Activated naive CD8-positive, alpha-beta T cell treated with anti-CD3 and anti-CD28 coated beads, Interleukin-2, amount 50 U/mL, for 24 hours (primary cell): ENCODE results near the gene GFOD2.

Source experiments
- ATAC-seq: fragments of 150-1000 bp; cut with Tn5 transposase; one replicate; pipeline ENCODE4 v1.10.0; 2021
- DNase-seq: peaks from one replicate; pipeline ENCODE4 v3.0.0; 2021
- H3K27ac Mint-ChIP-seq: one replicate; pipeline ENCODE4 v1.8.0; 2021; ENCODE audit warnings: mild to moderate bottlenecking, mixed read lengths
- H3K27me3 Mint-ChIP-seq: one replicate; pipeline ENCODE4 v1.8.0; 2021; ENCODE audit warnings: mixed read lengths
- H3K36me3 Mint-ChIP-seq: one replicate; pipeline ENCODE4 v1.8.0; 2021; ENCODE audit warnings: low read depth, mixed read lengths
- H3K4me1 Mint-ChIP-seq: one replicate; pipeline ENCODE4 v1.8.0; 2021; ENCODE audit warnings: mixed read lengths
- H3K4me3 Mint-ChIP-seq: one replicate; pipeline ENCODE4 v1.8.0; 2021; ENCODE audit warnings: mild to moderate bottlenecking, moderate library complexity, mixed read lengths
- H3K9me3 Mint-ChIP-seq: one replicate; pipeline ENCODE4 v1.8.0; 2021; ENCODE audit warnings: mixed read lengths

Gene GFOD2

DNA sequence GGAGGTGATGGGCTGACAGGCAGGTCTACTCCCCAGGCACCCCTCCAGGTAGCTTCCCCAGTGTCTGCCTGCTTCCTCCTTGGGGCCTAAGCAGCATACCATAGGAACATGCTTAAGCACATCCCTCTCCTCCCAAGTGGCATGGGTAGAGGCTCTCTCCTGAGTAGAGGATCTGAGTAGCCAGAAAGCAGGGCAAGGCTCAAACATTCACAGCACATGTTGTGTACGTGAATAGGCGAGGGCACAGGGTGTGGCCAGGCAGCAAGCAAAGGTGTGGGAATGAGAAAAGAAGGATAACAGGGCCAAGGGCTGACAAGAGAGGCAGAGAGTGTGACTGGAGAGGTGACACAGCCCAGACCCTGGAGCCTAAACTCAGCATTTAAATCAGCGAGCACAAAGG lies 29.7 kb upstream of the GFOD2 start:
- Mint-ChIP-seq H3K27me3 (no peaks in the 10 kb centered on the region), H3K4me1 (no peaks in the 10 kb centered on the region), H3K27ac (no peak overlapping the region), H3K36me3 (peaks cover 3% of the 10 kb centered on the region), H3K9me3 (no peaks in the 10 kb centered on the region), H3K4me3 (no peak overlapping the region)
- ATAC-seq: no peak
- no peak for DNase-seq

DNA sequence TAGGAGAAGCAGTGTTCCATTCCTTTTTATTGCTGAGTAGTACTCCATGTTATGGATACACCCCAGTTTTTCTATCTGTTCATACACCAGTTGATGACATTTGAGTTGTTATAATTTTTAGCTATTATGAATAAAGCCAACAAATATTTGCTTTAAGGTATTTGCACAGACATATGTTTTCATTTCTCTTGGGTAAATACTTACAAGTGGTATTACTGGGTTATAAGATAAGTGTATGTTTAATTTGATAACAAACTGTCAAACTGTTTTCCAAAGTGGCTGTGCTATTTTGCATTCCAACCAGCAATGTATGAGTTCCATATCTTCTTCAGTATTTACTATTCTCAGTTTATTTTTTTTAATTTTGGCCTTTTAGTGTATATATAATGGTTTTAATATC lies 27.7 kb upstream of the GFOD2 start:
- no peaks in the 10 kb centered on the region for H3K4me1 Mint-ChIP-seq
- ATAC-seq (no peak), DNase-seq (no peak)
- H3K4me3 Mint-ChIP-seq: no peak overlapping the region
- H3K27ac Mint-ChIP-seq: no peak overlapping the region
- no peaks in the 10 kb centered on the region for H3K9me3 Mint-ChIP-seq
- H3K36me3 Mint-ChIP-seq: peaks cover 10% of the 10 kb centered on the region
- H3K27me3 Mint-ChIP-seq: no peaks in the 10 kb centered on the region

DNA sequence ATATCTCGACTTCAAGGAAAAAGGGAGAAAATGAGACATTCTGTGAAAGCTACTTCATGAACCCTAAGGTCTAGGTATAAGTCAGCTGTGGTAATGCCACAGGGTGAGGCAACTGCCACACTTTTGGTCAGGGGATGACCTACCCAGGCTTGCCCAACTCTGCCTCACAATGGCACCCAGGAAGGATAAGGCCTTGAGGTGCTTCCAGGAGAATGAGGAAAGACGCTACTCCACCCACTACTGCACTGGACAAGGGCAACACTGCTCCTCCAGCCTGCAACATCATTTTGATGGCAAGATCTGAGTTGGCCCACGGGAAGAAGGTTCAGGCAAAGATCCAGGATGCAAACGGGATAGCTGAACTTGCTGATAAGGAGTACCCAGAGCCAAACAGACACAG lies 22.0 kb upstream of the GFOD2 start:
- no peak overlapping the region for H3K4me3 Mint-ChIP-seq
- no peaks in the 10 kb centered on the region for H3K27me3 Mint-ChIP-seq
- H3K9me3 Mint-ChIP-seq: no peaks in the 10 kb centered on the region
- DNase-seq: no peak
- H3K27ac Mint-ChIP-seq: no peak overlapping the region
- H3K36me3 Mint-ChIP-seq: peaks cover 10% of the 10 kb centered on the region
- ATAC-seq: no peak
- H3K4me1 Mint-ChIP-seq: no peaks in the 10 kb centered on the region

DNA sequence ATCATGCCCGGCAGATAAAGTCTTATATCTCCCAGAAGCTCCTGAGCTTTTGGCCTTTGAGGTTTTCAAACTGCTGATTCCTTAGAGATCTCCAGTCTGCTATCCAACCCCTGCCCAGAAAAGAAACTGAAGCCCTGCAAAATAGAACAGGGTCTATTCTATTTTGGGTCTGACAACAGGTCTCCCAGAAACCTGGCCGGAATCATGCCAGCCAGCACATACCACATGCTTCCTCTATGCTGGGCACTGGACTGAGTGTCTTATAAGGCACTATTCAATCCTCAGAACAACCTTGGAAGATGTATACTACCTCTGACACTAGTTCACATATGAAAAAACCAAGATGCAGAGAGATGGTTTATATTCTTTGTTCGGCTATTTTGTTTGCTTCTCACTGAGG lies 21.3 kb upstream of the GFOD2 start:
- H3K4me1 Mint-ChIP-seq: no peaks in the 10 kb centered on the region
- H3K27me3 Mint-ChIP-seq: no peaks in the 10 kb centered on the region
- H3K36me3 Mint-ChIP-seq: peaks cover 8% of the 10 kb centered on the region
- H3K27ac Mint-ChIP-seq: no peak overlapping the region
- H3K4me3 Mint-ChIP-seq: no peak overlapping the region
- ATAC-seq: no peak
- no peaks in the 10 kb centered on the region for H3K9me3 Mint-ChIP-seq
- DNase-seq: no peak

DNA sequence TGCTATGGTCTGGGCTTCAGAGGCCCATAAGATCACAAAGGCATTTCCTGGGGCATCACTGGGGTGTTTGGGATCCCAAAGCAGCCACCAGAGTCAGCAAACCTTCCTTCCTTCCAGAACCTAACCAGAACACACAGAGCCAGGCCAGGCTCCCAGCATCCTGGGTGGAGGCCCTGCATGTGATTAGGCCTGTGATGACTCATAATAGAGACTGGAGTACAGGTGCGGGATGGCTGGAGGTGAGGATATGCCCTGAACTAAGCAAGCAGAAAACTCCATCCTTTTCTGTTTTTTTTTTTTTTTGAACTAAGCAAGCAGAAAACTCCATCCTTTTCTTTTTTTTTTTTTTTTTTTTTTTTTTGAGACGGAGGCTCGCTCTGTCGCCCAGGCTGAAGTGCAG lies 17.7 kb upstream of the GFOD2 start:
- no peaks in the 10 kb centered on the region for H3K4me1 Mint-ChIP-seq
- H3K27me3 Mint-ChIP-seq: no peaks in the 10 kb centered on the region
- no peak overlapping the region for H3K4me3 Mint-ChIP-seq
- H3K36me3 Mint-ChIP-seq: no peaks in the 10 kb centered on the region
- ATAC-seq: no peak
- H3K27ac Mint-ChIP-seq: peak overlapping the region; percentile 10
- no peaks in the 10 kb centered on the region for H3K9me3 Mint-ChIP-seq
- no peak for DNase-seq

DNA sequence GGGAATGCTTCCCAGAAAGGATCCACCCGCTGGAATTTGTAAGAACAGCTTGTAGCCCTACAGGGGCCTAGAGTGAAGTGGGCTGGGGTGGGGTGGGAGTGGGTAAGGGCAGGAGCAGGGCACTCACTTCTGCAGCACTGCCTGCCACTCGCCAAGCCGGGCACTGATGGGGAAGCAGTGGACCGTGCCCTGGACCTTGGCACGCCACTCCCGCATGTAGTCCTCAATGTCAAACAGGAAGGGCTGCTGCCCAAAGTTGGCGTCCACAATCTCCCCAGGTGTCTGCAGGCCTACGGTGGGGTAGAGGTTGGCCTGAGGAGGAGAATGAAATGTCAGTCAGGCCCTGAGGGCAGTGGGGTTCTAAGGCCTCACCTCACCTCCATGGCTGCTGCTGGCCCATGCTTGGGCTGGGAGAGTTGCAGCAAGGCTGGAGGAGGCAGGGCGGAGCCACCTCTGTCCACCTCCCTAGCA lies 15.7 kb upstream of the GFOD2 start:
- Mint-ChIP-seq H3K9me3 (no peaks in the 10 kb centered on the region), H3K4me1 (no peaks in the 10 kb centered on the region), H3K27me3 (no peaks in the 10 kb centered on the region), H3K4me3 (no peak overlapping the region), H3K36me3 (no peaks in the 10 kb centered on the region), H3K27ac (no peak overlapping the region)
- ATAC-seq (no peak), DNase-seq (no peak)

DNA sequence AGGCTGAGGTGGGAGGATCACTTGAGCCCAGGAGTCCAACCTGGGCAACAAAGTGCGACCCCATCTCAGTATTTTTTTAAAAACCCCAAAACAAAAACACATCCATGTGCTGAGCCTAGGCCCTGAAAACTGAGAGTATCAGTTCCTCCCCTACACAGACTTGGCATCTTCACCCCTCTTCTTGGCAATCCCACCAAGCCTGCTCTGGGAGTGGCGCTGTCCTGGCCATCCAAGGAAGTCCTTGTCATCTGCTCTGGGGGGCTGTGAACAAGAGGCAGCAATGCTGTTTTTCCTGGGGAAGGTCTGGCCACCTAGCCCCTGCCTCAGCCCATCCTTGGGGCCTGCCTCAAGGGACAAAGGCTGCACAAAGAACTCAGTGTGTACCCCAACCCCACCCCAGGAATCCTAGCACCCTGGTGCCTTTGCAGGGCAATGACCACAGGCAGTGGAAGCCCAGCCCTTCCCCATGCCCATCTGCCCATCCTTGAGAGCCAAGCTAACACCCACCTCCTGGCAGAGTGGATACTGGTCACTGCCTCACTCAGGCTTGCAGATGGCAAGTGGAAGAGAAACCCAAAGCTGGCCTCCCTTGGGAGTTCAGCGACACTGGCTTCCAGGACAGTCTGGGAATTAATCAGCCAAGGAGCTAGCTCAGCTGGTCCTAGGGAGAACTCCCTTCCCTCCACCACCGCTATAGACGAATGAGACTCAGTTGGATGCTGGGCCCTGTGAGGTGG lies 14.8 kb upstream of the GFOD2 start:
- Mint-ChIP-seq H3K9me3 (no peaks in the 10 kb centered on the region), H3K27me3 (no peaks in the 10 kb centered on the region), H3K36me3 (no peaks in the 10 kb centered on the region), H3K4me1 (no peaks in the 10 kb centered on the region), H3K27ac (no peak overlapping the region), H3K4me3 (no peak overlapping the region)
- ATAC-seq (no peak), DNase-seq (no peak)

DNA sequence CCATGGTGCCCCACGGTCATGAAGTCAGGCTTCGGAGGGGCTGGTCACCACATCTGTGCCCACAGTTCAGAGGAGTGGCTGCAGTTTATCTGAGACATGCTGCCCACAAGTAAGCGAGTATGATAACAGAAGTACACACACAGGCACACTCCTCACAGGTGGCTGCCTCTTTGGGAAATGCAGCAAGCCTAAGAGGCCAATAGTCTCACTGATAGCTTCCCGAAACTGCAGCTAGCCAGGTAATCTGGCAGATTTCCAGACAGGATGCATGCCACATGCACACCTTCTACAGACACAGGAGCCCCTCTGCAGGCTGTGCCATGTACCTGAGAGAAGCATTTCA lies 12.6 kb upstream of the GFOD2 start:
- Mint-ChIP-seq H3K4me3 (no peak overlapping the region), H3K27me3 (no peaks in the 10 kb centered on the region), H3K27ac (no peak overlapping the region), H3K9me3 (no peaks in the 10 kb centered on the region), H3K36me3 (peaks cover 1% of the 10 kb centered on the region), H3K4me1 (no peaks in the 10 kb centered on the region)
- DNase-seq (no peak), ATAC-seq (no peak)

DNA sequence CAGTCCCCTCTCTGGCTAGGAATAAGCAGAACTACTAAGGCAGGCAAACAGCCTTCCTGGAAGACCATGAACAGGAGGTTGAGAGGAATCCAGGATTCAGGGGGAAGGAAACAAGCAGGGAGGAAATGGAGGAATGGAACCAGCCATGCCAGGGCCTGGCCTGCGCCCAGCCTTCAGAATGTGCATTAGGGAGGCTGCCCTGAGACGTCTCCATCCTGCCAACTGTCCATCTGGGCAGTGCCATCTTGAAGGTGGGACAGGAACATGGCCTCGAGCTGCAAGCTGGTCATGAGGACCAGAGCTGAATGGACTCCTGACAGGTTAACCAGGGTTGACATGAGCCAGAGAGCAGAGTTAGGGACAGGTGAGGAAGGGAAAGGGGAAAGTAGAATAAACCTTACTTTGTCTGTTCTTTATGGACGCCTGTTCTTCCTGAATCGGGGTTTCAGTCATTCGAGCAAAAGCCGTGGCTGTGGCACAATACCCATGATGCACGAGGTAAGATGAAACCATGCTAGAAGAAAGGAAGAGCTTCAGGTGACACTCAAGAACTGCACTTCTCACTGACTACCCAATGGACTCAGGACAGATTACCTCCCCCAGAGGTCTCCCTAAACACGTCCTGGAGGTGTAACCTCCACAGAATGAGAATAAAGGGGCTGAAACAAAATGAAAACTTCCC lies 12.1 kb upstream of the GFOD2 start:
- H3K27me3 Mint-ChIP-seq: no peaks in the 10 kb centered on the region
- H3K4me3 Mint-ChIP-seq: no peak overlapping the region
- H3K9me3 Mint-ChIP-seq: no peaks in the 10 kb centered on the region
- no peak for DNase-seq
- H3K27ac Mint-ChIP-seq: no peak overlapping the region
- no peak for ATAC-seq
- H3K4me1 Mint-ChIP-seq: no peaks in the 10 kb centered on the region
- peaks cover 1% of the 10 kb centered on the region for H3K36me3 Mint-ChIP-seq

DNA sequence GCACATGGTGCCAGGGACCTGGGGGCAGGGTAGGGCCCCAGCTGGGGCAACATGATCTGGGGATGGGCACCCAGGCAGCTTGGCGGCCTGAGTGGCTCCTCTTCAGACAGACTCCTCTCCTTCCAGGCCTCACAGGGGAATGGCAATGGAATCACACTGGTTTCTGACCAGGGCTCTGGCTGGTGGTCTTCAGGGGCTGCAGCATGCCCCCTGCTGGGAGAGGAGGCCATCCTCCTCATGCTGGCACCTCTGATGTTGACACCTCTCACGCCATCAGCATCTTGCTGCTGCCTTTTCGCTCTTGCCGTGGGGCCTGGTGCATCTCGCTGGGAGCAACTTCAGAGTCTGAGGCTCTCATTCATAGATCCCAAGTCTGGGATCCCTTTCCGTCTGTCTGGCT lies 11.2 kb upstream of the GFOD2 start:
- peaks cover 2% of the 10 kb centered on the region for H3K36me3 Mint-ChIP-seq
- H3K27ac Mint-ChIP-seq: no peak overlapping the region
- no peak for ATAC-seq

DNA sequence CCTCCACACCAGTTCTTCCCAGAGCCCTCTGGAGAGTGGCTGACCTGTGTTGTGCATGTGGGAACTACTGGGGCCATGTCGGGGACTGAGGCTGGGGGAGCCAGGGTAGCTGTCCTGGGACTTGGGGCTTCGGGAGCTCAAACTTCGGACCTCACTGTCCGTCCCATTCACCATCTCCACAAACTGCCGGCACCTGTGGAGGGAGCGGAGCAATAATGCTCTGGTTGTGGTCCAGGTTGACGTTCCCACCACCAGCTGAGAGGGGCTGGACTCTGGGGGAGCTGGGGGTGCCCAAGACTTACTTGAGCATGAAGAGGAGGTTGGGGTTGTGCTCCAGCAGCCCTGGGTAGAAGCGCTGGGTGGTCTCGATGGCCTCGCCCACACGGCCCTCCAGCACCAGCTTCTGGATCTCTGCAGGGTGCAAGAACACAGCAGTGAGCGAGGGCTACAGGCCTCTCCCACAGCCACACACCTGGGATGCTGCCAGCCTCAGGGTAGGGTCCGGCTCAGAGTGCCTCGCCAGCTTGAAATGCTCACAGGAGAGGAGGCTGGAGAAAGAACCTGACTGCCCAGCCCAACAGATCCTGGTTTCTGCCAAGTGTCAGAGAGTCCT lies 10.6 kb upstream of the GFOD2 start:
- ATAC-seq (no peak), DNase-seq (no peak)
- no peaks in the 10 kb centered on the region for H3K27me3 Mint-ChIP-seq
- peaks cover 4% of the 10 kb centered on the region for H3K36me3 Mint-ChIP-seq
- no peak overlapping the region for H3K27ac Mint-ChIP-seq
- no peaks in the 10 kb centered on the region for H3K9me3 Mint-ChIP-seq
- H3K4me1 Mint-ChIP-seq: no peaks in the 10 kb centered on the region
- no peak overlapping the region for H3K4me3 Mint-ChIP-seq

More for the DNA sequence above, 11.2 kb upstream of the GFOD2 start:
- H3K4me1 Mint-ChIP-seq: no peaks in the 10 kb centered on the region
- H3K27me3 Mint-ChIP-seq: no peaks in the 10 kb centered on the region
- DNase-seq: no peak
- H3K4me3 Mint-ChIP-seq: no peak overlapping the region
- H3K9me3 Mint-ChIP-seq: no peaks in the 10 kb centered on the region

DNA sequence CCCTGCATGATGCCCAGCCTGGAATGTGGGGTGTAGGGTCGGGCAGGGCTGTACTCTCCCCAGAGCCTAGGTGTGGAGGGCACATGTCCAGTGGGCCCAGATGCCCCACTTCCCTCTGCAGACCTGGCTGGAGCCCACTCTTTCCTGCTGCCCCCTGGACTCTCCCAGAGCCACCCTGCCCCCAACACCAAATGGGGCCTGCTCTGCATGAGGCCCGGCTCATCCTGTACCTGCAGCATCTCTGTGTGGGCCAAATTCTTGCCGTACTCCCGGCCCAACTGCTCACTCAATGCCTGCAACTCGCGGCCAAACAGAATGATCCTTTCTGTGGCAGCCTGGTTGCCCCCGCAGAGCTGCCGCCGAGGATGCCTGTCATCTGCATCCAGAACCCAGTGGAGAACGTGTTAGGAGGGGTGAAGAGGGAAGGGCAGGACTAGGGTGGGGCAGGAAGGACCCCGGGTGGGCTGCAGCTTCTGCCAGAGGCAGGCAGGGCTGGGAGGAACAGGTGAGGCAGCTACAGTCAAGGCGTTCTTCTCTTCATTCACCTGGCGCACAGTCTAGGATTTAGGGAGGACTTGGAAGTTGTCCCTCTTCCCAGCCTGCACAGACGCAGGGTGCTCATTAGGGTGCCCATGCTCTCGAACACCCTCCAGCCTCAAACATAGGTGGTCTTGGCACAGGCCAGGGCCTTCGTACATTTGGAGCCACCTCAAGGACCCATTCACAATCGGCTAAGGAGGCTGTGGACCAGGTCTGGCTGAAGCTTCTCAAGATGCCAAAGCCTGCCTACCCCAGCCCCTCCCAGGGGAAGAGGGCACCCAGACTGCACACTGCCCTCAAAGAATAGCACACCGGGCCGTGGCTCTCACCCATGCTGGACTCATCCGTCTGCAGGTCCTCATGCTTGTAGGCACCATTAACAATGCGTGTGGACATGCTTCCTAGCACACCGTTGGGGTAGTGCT lies 8.7 kb upstream of the GFOD2 start:
- Mint-ChIP-seq H3K36me3 (peaks cover 4% of the 10 kb centered on the region), H3K27ac (no peak overlapping the region), H3K4me1 (no peaks in the 10 kb centered on the region), H3K27me3 (no peaks in the 10 kb centered on the region), H3K9me3 (no peaks in the 10 kb centered on the region), H3K4me3 (no peak overlapping the region)
- no peak for ATAC-seq
- no peak for DNase-seq

DNA sequence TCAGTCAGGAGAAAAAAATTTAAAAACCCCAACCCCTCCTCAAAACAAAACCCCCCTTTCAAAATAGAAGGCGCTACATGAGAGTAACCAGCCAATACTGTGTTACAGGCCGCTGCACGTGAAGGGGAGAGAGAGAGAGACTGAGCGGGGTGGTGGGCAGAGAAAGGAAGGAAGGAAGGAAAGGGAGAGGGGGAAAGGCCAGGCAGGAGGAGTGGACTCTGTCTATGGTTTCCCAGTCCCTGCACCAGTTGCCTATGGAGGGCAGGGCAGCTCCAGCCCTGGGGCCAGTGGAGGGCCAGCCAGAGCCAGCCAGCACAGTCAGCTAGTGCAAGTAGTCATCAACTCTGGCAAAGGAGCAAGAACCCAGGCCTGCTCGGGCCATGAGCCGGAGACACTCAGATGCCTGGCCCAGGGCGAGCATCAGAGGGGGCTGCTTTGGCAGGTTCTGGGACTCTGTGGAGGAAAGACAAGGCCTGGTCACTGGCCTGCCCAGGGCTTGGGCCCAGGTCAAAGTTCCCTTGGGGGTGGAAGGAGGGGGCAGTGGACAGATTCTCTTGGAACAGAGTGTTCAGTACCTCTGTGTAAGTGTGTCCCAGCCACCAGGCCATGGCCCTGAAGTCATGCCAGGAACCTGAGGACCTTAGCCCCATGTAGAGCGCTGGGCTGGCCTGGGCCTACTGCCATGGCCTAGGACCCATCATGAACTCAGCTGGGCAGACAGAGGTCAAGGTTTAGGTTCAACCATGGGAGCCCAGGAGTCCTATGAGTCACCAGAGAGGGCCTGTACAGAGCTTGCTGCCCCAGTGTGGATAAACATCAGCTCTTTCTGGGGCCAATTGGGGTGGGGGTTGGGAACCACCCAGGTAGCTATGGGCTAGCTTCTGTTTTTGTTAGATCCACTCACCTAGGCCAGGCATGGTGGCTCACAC lies 7.3 kb upstream of the GFOD2 start:
- Mint-ChIP-seq H3K27me3 (no peaks in the 10 kb centered on the region), H3K4me3 (no peak overlapping the region), H3K4me1 (no peaks in the 10 kb centered on the region), H3K27ac (no peak overlapping the region), H3K9me3 (no peaks in the 10 kb centered on the region), H3K36me3 (peaks cover 4% of the 10 kb centered on the region)
- DNase-seq (no peak), ATAC-seq (no peak)

DNA sequence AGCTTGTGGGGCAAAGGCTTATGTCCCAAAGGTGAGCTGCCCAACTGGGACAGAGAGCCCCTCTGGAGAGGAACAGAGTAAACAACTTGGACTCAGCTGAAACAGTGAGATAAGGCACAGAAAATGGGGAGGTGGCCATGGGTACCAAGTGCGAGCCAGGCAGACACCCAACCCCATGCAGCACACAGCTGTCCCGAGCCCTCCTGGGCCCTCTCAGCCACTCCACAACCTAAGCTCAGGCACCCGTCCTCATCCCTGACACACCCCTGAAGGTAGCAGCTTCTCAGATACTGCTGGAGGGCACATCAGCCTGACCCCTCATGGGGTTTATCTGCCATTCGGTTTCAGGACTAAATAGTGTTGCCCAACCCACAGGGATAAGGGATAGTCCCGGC lies 4.8 kb upstream of the GFOD2 start:
- H3K9me3 Mint-ChIP-seq: no peaks in the 10 kb centered on the region
- no peak for ATAC-seq
- no peak overlapping the region for H3K27ac Mint-ChIP-seq
- H3K27me3 Mint-ChIP-seq: no peaks in the 10 kb centered on the region
- H3K4me1 Mint-ChIP-seq: peaks cover 10% of the 10 kb centered on the region
- H3K4me3 Mint-ChIP-seq: no peak overlapping the region
- H3K36me3 Mint-ChIP-seq: peaks cover 4% of the 10 kb centered on the region
- DNase-seq: no peak
